GM12878 (cell line): ENCODE data around the gene MPZL1. TPM values are rescaled to one million over a fixed set of nuclear protein-coding genes. Genes with fewer than 3 reads are reported as not detected.
A peak's percentile ranks its signal among the peaks of the same experiment; 100 is the strongest.

Experiments used
- ATF7 ChIP-seq: fragments of 450-650 bp; IDR thresholded peaks from 2 replicates; pipeline ENCODE4 v1.6.1; 2016; ENCODE audit warnings: low read depth, mild to moderate bottlenecking
- BACH1 ChIP-seq: fragments of 450-650 bp; IDR thresholded peaks from 2 replicates; pipeline ENCODE4 v1.6.1; 2017; ENCODE audit warnings: mild to moderate bottlenecking, borderline replicate concordance
- BCL11A ChIP-seq: IDR thresholded peaks from 2 replicates; pipeline ENCODE4 v1.6.1; 2011; ENCODE audit warnings: low read depth, low read length
- BHLHE40 ChIP-seq, 2 experiments: fragments of 450-650 bp in 1 of 2; IDR thresholded peaks; 2 replicates each; pipeline ENCODE4 v1.6.1; 2011 to 2017; ENCODE audit warnings: low read depth in 2 of 2, borderline replicate concordance in 1 of 2, improper control_type of control experiment in 1 of 2, low read length in 1 of 2, mild to moderate bottlenecking in 1 of 2
- ESRRA ChIP-seq: IDR thresholded peaks from 2 replicates; pipeline ENCODE4 v1.6.1; 2012; ENCODE audit warnings: mild to moderate bottlenecking, low read length, improper control_type of control experiment
- HDAC2 ChIP-seq: fragments of 200-600 bp; sonication (generic); IDR thresholded peaks from 2 replicates; pipeline ENCODE4 v1.6.1; 2017
- HDAC6 ChIP-seq: fragments of 200-600 bp; sonication (generic); IDR thresholded peaks from one replicate; pipeline ENCODE4 v1.8.0; 2017; ENCODE audit warnings: antibody characterized with exemption; ENCODE audit not compliant: unreplicated experiment
- NFYA ChIP-seq: IDR thresholded peaks from 2 replicates; pipeline ENCODE4 v1.6.1; 2011; ENCODE audit warnings: low read depth, mild to moderate bottlenecking, low read length, improper control_type of control experiment, borderline replicate concordance
- NFYB ChIP-seq: IDR thresholded peaks from 2 replicates; pipeline ENCODE4 v1.6.1; 2011; ENCODE audit warnings: low read depth, mild to moderate bottlenecking, low read length, improper control_type of control experiment, moderate library complexity; ENCODE audit not compliant: insufficient read depth
- PML ChIP-seq: IDR thresholded peaks from 2 replicates; pipeline ENCODE4 v1.6.1; 2012; ENCODE audit warnings: low read length, inconsistent platforms
- POLR2A ChIP-seq: IDR thresholded peaks from 2 replicates; pipeline ENCODE4 v1.6.1; 2011; ENCODE audit warnings: low read depth, mild to moderate bottlenecking, low read length
- ZBED1 ChIP-seq: IDR thresholded peaks from 2 replicates; pipeline ENCODE4 v1.6.1; 2016; ENCODE audit warnings: borderline replicate concordance
- polyA plus RNA-seq, 11 experiments: library from polyadenylated mRNA; depleted of rRNA in 4 of 11; unstranded in 6 of 11; stranded (reverse) in 5 of 11; fragments of >200 nt; fragmentation: Nextera tagmentation in 4 of 11; fragmentation: Illumina TruSeq in 1 of 11; extraction: Ambion mirVana in 4 of 11; extraction: Trizol in 1 of 11; gene quantifications; 1 replicate in 1 of 11; 2 replicates in 10 of 11; pipeline versions ENCODE4 v1.2.1 to v1.2.3, GENCODE V29; 2011 to 2016; ENCODE audit warnings: inconsistent platforms in 2 of 11, missing spikeins in 2 of 11, low read depth in 1 of 11
- total RNA-seq, 4 experiments: library from RNA; depleted of rRNA in 3 of 4; stranded (reverse); fragments of >200 nt in 3 of 4; fragmentation: Illumina TruSeq in 1 of 4; extraction: Trizol in 1 of 4; gene quantifications; 2 replicates each; pipeline versions ENCODE4 v1.2.1 to v1.2.3, GENCODE V29; 2013 to 2021
- TF ChIP-seq, protein P1 (sequence below): fragments of 450-650 bp; IDR thresholded peaks from 2 replicates; pipeline ENCODE4 v1.6.1; 2016; ENCODE audit warnings: mild to moderate bottlenecking
- TF ChIP-seq, protein P2 (sequence below): fragments of 450-650 bp; IDR thresholded peaks from 2 replicates; pipeline ENCODE4 v1.6.1; 2017; ENCODE audit warnings: mild to moderate bottlenecking
- TF ChIP-seq, protein P3 (sequence below): fragments of 450-650 bp; IDR thresholded peaks from 2 replicates; pipeline ENCODE4 v1.6.1; 2016; ENCODE audit warnings: mild to moderate bottlenecking
- TF ChIP-seq, protein P4 (sequence below): fragments of 150-350 bp; IDR thresholded peaks from 2 replicates; pipeline ENCODE4 v1.6.1; 2016; ENCODE audit warnings: low read depth, low read length
- TF ChIP-seq, protein P5 (sequence below): fragments of 450-650 bp; IDR thresholded peaks from 2 replicates; pipeline ENCODE4 v1.6.1; 2017; ENCODE audit warnings: mild to moderate bottlenecking, low read depth, inconsistent platforms; ENCODE audit not compliant: poor library complexity, severe bottlenecking
- TF ChIP-seq, protein P6 (sequence below): IDR thresholded peaks from 2 replicates; pipeline ENCODE4 v1.6.1; 2012; ENCODE audit warnings: low read depth, low read length, improper control_type of control experiment

The MPZL1 gene
- total and polyA plus RNA-seq, 10 of the 15 experiments (the other 5 are each of a cell fraction or from before 2014, with no cell fraction given), result 9.8 to 60.9 (median 45.9) TPM

DNA sequence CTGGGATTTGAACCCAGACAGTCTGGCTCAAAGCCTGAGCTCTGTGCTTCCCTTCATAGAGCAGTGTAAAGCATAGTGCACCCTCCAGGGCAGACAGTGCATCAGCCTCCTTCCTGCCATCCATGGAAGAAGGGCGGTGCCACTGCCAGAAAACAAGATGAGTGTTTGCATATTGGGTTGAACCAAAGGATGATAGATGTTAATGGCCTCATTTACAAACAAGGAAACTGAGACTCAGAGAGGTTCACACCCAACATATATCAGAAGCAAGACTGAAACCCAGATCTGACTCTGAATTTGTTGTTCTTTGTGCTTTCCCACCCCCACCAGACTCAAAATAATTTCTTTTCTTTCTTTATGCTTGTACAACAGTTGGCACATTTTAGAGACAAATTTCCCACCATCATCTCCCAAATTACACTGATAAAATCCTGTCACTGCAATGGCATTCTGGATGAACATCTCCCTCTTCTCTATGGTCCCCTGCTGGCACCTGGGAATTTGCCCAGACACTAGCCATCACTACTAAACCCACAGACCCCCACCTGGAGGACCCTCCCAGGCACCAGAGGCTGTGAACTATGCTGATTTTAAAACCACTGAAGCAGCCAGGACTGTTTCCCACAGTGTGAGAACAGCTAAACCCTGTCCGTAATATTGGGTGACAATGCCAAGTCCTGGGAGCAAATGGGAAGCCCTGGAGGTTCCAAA, 45.4 kb upstream of the MPZL1 start (continued):
- TF ChIP-seq ESRRA (no peak), PML (0 out of 2 replicates have a peak, but pooled peaks have one; percentile 22), NFYB (no peak), BHLHE40 (IDR thresholded peaks at IDR 0.05; ENCODE audit: borderline replicate concordance in 1 of 2, low read depth in 2 of 2, low read length in 1 of 2) (0 out of 4 replicates have a peak, but pooled peaks of 1 of the 2 experiments have one; percentile 24), BCL11A (0 out of 2 replicates have a peak, but pooled peaks have one; percentile 10), NFYA (no peak), POLR2A (no peak), ZBED1 (no peak), ATF7 (0 out of 2 replicates have a peak, but pooled peaks have one; percentile 19), BACH1 (no peak), HDAC2 (no peak), HDAC6 (no peak)
- TF ChIP-seq, protein P1, sequence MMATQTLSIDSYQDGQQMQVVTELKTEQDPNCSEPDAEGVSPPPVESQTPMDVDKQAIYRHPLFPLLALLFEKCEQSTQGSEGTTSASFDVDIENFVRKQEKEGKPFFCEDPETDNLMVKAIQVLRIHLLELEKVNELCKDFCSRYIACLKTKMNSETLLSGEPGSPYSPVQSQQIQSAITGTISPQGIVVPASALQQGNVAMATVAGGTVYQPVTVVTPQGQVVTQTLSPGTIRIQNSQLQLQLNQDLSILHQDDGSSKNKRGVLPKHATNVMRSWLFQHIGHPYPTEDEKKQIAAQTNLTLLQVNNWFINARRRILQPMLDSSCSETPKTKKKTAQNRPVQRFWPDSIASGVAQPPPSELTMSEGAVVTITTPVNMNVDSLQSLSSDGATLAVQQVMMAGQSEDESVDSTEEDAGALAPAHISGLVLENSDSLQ, result peak; percentile 34; the same call in 1 of the 2 replicates
- TF ChIP-seq, protein P2, sequence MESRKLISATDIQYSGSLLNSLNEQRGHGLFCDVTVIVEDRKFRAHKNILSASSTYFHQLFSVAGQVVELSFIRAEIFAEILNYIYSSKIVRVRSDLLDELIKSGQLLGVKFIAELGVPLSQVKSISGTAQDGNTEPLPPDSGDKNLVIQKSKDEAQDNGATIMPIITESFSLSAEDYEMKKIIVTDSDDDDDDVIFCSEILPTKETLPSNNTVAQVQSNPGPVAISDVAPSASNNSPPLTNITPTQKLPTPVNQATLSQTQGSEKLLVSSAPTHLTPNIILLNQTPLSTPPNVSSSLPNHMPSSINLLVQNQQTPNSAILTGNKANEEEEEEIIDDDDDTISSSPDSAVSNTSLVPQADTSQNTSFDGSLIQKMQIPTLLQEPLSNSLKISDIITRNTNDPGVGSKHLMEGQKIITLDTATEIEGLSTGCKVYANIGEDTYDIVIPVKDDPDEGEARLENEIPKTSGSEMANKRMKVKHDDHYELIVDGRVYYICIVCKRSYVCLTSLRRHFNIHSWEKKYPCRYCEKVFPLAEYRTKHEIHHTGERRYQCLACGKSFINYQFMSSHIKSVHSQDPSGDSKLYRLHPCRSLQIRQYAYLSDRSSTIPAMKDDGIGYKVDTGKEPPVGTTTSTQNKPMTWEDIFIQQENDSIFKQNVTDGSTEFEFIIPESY, result no peak
- TF ChIP-seq, protein P3, sequence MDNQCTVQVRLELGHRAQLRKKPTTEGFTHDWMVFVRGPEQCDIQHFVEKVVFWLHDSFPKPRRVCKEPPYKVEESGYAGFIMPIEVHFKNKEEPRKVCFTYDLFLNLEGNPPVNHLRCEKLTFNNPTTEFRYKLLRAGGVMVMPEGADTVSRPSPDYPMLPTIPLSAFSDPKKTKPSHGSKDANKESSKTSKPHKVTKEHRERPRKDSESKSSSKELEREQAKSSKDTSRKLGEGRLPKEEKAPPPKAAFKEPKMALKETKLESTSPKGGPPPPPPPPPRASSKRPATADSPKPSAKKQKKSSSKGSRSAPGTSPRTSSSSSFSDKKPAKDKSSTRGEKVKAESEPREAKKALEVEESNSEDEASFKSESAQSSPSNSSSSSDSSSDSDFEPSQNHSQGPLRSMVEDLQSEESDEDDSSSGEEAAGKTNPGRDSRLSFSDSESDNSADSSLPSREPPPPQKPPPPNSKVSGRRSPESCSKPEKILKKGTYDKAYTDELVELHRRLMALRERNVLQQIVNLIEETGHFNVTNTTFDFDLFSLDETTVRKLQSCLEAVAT, result 0 out of 2 replicates have a peak, but pooled peaks have one; percentile 17
- TF ChIP-seq, protein P4, sequence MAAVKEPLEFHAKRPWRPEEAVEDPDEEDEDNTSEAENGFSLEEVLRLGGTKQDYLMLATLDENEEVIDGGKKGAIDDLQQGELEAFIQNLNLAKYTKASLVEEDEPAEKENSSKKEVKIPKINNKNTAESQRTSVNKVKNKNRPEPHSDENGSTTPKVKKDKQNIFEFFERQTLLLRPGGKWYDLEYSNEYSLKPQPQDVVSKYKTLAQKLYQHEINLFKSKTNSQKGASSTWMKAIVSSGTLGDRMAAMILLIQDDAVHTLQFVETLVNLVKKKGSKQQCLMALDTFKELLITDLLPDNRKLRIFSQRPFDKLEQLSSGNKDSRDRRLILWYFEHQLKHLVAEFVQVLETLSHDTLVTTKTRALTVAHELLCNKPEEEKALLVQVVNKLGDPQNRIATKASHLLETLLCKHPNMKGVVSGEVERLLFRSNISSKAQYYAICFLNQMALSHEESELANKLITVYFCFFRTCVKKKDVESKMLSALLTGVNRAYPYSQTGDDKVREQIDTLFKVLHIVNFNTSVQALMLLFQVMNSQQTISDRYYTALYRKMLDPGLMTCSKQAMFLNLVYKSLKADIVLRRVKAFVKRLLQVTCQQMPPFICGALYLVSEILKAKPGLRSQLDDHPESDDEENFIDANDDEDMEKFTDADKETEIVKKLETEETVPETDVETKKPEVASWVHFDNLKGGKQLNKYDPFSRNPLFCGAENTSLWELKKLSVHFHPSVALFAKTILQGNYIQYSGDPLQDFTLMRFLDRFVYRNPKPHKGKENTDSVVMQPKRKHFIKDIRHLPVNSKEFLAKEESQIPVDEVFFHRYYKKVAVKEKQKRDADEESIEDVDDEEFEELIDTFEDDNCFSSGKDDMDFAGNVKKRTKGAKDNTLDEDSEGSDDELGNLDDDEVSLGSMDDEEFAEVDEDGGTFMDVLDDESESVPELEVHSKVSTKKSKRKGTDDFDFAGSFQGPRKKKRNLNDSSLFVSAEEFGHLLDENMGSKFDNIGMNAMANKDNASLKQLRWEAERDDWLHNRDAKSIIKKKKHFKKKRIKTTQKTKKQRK, result no peak
- TF ChIP-seq, protein P5, sequence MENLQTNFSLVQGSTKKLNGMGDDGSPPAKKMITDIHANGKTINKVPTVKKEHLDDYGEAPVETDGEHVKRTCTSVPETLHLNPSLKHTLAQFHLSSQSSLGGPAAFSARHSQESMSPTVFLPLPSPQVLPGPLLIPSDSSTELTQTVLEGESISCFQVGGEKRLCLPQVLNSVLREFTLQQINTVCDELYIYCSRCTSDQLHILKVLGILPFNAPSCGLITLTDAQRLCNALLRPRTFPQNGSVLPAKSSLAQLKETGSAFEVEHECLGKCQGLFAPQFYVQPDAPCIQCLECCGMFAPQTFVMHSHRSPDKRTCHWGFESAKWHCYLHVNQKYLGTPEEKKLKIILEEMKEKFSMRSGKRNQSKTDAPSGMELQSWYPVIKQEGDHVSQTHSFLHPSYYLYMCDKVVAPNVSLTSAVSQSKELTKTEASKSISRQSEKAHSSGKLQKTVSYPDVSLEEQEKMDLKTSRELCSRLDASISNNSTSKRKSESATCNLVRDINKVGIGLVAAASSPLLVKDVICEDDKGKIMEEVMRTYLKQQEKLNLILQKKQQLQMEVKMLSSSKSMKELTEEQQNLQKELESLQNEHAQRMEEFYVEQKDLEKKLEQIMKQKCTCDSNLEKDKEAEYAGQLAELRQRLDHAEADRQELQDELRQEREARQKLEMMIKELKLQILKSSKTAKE, result peak; percentile 27
- TF ChIP-seq, protein P6, sequence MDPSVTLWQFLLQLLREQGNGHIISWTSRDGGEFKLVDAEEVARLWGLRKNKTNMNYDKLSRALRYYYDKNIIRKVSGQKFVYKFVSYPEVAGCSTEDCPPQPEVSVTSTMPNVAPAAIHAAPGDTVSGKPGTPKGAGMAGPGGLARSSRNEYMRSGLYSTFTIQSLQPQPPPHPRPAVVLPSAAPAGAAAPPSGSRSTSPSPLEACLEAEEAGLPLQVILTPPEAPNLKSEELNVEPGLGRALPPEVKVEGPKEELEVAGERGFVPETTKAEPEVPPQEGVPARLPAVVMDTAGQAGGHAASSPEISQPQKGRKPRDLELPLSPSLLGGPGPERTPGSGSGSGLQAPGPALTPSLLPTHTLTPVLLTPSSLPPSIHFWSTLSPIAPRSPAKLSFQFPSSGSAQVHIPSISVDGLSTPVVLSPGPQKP, result no peak
